HG02852 (cell line): ENCODE data around the gene NUP210.
"Not testable (repeated sequence)": the region's sequence is repeated elsewhere in the genome, so short reads cannot be mapped to it uniquely, and the experiment has no call there.

Source experiments
- ATAC-seq: cut with Tn5 transposase; IDR thresholded peaks from one replicate; pipeline ENCODE4 v1.9.1; 2021; ENCODE audit warnings: mild to moderate bottlenecking, moderate library complexity; ENCODE audit not compliant: unreplicated experiment

NUP210 gene

DNA sequence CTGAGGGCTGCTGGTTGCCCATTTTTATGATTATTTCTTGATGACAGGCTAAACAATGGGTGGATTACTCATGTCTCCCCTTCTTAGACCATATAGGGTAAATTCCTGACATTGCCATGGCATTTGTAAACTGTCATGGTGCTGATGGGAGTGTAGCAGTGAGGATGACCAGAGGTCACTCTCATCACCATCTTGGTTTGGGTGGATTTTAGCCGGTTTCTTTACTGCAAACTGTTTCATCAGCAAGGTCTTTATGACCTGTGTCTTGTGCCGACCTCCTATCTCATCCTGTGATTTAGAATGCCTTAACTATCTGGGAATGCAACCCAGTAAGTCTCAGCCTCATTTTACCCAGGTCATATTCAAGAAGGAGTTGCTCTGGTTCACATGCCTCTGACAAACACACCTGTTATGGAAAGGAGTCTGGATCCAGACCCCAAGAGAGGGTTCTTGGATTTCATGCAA lies 10.3 kb upstream of the NUP210 start:
- not testable (repeated sequence) for ATAC-seq

DNA sequence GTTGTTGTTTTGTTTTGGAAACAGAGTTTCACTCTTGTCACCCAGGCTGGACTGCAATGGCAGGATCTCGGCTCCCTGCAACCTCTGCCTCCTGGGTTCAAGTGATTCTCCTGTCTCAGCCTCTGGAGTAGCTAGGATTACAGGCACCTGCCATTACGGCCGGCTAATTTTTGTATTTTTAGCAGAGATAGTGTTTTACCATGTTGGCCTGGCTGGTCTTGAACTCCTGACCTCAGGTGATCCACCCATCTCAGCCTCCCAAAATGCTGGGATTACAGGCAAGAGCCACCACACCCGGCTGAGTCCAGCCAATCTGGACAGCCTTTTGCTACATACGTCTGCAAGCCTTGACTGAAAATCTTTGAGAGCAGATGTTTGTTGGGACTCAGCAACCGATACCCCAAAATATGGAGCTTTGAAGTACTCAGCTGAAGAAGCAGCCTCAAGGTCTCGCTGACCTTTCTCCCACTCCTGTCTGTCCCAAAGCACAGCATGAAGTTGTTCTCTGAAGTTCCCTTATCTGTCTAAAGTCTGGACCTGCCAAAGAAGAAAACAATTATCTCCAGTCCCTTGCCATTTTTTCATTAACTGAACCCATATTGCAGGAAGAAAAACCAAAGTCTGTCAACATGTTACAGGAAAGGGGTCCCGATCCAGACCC lies 9.6 kb upstream of the NUP210 start:
- ATAC-seq = no peak

DNA sequence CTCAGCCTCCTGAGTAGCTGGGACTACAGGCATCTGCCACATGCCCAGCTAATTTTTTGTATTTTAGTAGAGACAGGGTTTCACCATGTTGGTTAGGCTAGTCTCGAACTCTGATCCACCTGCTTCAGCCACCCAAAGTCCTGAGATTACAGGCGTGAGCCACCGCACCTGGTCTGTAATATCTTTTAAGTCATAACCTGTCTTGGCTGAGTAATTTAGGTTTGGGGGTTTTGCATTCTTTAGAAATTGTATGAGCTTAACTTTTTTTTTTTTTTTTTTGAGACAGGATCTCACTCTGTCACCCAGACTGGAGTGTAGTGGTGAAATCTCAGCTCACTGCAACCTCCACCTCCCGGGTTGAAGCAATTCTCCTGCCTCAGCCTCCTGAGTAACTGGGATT lies 8.6 kb upstream of the NUP210 start:
- not testable (repeated sequence) for ATAC-seq

DNA sequence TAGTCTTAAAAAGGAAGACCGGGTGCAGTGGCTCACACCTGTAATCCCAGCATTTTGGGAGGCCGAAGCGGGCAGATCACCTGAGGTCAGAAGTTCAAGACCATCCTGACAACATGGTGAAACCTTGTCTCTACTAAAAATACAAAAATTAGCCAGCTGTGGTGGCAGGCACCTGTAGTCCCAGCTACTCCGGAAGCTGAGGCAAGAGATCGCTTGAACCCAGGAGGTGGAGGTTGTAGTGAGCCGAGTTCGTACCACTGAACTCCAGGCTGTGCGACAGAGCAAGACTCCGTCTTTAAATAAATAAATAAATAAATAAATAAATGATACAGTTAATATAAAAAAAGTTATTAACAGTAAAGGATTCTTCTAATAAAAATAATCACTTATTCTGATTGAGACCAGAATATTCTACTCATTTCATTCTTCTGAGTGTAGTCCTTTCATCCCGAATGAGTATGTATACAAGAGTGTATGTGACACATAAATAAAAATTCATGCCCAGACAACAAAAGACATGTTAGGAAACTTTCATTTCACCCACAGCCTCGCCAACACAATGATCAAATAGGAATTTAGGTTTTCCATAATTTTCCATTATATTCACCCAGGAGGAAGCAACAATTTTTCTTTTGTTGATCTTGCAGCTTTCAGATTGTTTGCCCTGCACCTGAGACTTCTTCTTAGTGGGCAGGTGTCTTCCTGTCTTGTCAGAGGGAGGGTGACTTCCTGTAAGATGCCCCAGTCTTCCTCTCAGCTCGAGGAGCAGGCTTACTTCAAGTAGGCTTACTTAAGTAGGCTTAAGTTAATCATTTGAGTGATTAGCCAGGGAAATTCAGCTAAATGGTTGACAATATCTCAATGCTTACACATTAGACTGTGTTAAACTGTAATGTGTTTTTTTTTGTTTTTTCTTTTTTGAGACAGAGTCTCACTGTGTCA lies 7.8 kb upstream of the NUP210 start:
- no peak for ATAC-seq

DNA sequence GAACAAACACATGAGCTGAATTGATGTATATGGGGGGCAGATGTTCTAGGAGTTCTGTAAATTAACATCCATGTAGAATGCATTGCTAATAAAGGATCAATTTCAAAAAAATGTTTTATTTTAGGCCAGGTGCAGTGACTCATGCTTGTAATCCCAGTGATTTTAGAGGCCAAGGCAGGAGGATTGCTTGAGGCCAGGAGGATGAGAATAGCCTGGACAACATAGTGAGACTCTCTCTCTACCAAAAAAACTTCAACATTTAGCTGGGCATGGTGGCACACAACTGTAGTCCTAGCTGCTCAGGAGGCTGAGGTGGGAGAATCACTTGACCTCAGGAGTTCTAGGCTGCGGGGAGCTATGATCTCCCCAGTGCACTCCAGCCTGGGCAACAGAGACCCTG lies 6.5 kb upstream of the NUP210 start:
- no peak for ATAC-seq

DNA sequence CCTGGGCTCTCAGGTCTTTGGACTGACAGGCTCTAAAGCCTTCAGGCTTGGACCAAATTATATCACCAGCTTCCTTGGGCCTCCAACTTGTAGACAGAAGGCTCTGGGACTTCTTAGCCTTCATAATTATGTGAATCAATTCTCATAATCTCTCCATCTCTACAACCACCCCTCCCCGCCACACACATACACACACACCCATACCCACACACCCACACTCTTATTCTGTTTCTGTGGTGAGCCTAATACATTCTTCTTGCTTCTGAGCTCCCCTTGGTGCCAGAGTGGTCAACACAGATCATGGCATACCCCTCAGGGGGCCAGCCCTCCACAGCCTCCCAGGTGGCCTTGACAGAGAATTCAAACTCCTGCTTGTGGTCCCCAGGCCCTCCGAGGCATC lies 5.6 kb upstream of the NUP210 start:
- no peak for ATAC-seq

DNA sequence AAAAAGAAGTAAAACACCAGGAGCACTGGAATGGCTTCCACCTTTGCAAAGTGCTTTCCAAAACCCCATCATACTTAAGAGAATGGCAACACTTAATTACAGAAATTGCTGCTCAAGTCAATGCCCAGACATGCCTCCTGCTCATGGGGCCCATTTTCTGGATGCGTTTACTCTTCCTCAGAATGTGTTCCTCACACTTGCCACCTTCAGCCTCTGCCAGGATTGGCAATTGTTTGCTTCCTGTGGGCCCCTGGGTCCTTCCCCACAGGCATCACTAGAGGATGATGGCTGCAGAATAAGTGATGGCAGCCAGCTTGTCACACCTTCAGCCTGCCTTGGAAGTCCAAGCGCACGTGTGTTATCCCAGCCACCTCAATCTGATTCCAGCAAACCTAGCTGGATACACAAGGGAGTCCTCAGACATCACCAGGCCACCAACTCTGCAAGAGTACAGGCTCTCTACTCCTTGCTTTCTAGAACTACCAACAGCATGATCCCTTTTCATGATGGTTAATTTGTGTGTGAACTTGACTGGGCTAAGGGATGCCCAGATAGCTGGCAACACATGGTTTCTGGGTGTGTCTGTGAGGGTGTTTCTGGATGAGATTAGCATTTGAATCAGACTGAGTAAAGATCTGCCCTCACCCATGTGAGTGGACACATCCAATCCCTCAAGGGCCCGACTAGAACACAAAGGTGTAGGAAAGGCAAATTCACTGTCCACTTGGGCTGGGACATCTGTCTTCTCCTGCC lies 4.9 kb upstream of the NUP210 start:
- ATAC-seq = no peak

DNA sequence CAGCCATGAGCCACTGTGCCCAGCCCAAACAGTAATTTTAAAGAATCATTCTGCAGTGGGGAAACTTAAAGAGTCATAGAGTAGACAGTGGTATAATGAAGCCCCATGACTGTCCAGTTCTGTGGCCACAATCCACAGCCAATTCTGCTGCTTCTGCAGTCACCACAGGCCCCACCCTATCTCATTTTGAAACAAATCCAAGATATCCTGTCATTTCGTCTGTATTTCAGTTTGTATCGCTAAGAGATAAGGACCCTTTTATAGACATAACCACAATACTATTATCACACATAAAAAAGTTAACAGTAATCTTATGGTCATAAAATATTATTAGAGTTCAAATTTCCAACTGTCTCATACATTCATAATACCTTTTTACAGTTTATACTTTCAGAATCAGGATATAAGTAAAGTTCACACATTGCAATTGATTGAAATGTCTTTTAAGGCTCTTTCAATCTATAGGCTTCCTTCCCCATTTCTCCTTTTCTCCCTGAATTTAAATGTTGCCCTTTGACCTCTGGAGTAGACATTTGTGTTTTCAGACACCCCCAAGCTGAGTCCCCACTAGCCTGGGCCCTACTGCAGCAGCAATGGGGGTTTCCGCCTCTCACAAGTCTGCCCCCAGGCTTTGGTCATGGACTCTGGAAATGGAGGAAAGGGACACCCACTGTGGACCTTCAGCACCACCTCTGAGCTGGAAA lies 4.2 kb upstream of the NUP210 start:
- no peak for ATAC-seq

DNA sequence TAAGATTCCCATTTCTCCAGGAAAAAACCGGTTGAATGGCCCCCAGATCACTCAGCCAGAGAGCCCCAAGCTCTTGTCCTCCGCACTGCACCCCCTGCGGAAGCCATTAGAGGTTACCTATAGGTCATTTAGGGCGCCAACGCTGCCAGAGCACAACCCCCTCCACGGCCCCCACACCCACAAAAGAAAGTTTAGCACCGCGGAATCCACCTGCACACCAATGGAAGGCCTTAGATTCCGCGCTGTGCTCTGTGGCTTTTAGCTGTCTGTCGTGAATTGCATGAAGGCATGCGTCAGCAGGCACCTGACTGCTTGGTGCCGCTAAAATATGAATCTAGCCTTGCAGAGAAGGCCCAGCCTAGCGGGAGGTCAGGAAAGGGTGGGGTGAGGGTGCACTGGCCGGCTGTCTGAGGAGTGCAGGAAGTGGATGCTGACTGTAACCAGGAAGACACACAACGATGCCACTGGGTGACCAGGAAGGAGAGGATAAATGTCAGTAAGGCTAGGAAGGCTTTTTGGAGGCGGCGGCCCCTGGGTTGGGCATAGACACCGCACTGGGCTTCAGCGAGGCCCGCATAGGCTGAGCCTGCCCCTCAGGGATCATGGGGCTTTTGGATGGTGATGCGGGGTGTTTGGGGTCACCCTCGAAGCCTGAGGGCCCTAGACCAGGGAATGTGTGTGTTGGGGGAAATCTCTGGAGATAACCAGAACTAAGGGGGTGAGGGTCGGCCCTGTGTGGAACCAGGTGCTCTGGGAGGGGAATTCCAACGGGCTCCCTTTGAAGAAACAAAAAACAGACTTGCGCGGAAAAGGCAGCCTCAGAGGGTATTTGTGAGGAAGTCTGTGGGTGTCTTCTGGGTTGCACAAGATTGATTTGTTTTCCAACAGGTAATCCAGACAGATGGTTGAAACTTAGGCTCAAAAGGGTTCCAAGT lies 976 bp upstream of the NUP210 start:
- ATAC-seq = peak; percentile 27

DNA sequence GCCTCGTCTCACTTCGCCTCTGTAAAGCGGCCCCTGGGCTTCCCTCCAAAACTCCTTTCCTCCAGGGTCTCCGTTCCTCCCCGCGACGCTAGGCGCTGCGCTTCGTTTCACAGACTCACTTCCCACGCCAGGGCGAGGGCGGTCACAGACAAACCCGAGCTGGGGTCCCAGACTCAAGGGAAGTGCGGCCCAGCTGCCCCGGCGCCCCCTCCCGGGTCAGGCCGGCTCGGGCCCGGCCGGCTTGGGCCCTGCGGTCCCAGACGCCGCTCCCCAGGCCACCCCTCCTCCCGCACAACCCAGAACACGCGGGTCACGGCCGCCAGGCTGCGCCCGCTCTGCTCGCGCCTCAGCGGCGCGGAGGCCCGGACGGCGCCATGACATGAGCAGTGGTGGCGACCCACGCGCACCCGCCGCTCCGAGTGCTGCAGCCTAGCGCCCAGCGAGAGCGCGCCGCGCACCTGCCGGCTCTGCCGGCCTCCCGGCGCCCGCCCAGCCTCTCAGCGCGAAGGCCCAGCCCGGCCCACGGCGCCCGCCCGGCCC lies 547 bp downstream of the NUP210 start:
- ATAC-seq = peak; percentile 49

DNA sequence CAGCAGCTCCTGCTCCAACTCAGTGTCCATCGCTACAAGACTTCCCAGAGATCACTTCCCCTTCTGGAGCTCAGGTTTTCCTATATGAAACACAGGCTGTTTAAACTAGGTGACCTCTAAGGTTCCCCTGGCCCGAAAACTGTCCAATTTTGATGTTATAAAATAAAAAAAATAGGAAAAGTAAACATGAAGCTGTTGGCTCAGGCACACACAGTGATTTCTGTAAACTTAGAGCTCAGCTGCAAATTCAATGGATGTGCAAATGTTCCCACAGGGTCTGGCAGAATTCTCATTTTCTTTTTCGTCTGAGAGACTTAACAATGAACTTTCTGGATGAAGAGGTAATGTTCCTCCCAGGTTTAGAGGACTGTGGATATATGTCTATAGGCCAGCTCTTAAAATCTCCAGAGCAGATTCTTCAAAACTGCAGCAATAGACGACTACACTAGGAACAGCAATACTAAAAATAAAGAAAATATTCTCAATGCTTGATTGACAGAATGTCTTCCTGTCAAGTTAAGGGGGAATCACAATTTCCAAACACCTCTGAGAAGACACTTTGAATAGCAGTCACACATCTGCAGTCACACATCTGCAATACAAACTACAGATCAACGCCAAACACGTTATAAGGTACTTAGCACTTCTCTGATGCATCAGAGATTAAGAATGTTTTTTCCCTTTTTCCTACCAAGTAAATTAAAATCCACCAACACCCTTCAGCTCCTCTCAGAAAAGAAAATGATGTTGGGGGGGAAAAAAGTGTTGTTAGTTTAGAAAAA lies 2.8 kb downstream of the NUP210 start:
- ATAC-seq = no peak

DNA sequence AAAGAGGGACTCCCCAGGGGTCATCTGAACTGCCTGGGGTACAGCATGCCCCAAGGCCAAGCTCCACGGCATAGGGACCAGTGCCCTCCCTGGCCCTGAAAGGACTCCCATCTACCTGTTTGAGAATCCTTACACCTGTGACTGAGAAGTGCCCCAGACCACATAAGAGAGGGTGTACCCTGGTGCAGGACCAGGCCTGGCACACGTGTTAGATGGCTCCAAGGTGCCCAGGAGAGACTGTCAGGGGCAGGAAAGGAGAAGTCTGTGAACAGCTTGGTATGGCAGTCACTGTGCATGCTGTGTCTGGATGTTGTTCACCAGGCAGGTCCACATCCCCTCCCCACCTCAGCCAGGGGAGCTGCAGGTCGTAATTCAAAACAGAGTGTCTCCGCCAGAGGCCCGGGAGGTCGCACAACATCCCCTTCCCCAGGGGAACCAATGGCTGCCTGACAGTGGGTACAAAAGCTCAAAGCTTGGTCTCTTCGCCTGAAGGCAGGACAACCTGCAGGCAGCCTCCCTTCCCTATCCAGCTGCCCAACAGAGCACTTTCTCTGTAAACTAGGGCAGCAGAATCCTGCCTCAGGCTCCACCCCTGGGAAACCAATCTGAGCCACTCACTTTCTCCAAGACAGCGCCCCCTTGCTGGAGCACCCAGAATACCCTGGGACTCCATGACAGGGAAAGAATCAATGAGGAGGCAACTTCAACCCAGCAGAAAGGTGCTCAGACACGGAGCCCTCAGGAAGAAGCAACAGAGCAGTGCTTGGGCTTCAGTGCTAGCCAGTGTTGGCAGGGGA lies 3.9 kb downstream of the NUP210 start:
- no peak for ATAC-seq

DNA sequence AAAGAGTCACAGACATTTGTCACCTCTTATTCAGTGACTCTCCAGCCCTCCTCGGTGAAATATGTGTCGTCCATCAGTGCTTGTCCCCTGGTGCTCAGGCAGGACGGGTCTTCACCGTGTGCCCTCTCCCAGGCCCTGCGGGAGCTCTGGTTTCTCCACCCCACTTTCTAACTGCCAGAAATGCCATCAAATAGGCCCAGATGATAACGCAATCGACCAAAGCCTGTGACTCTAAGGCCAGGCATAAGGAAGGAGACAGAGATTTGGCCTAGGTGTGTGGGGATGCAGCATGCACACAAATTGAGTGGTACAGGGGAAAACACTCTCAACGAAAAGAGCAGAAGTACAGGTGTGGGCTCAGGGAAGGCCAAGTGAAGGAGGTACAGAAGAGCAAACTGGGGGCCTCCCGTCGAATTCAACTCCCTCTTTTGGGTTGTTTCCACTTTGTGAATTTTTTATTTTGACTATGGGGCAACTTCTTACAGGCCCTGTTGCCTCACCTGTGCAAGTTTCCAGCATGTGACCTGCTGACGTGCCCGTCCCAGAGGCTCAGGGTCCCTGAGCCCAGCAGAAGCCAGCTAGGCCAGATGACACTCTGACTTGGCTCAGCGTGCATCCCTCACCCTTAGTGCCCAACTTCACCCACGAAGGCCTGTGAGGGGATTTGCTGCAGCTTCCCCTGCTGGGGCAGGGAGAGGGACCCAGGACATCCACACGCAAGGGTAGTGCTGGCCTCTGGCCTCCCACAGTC lies 4.7 kb downstream of the NUP210 start:
- ATAC-seq = no peak

DNA sequence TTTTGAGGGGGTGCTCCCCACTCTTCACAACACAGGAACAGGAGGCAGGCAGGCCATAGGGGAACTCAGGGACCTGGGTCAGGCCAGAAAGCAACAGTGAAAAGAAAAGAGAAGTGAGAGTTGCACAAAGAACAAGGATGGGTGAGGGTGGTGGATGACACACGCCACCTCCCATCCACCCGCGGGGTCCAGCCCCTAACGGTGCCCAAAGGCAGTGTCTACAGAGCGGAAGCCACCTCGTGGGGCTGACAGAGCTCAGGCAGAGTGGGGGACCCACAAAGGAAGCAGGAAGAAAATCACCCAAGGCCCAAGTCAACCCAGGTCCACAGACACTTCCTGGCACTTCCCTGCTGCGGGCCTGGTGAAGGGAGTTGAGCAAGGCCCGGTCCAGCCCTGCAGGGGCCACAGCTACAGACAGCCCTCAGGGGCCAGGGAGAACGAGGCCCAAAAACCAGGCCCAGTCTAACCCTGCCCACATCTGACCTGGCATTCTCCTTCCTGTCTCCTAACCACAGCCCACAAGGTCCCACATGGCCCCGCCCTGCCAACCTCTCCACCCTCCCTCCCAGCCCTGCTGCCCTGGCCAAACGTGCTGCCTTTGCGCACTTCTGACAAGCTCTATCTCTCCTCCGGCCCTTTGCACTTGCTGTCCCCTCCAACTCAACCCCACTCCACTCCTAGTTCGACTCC lies 5.9 kb downstream of the NUP210 start:
- peak; percentile 91 for ATAC-seq

DNA sequence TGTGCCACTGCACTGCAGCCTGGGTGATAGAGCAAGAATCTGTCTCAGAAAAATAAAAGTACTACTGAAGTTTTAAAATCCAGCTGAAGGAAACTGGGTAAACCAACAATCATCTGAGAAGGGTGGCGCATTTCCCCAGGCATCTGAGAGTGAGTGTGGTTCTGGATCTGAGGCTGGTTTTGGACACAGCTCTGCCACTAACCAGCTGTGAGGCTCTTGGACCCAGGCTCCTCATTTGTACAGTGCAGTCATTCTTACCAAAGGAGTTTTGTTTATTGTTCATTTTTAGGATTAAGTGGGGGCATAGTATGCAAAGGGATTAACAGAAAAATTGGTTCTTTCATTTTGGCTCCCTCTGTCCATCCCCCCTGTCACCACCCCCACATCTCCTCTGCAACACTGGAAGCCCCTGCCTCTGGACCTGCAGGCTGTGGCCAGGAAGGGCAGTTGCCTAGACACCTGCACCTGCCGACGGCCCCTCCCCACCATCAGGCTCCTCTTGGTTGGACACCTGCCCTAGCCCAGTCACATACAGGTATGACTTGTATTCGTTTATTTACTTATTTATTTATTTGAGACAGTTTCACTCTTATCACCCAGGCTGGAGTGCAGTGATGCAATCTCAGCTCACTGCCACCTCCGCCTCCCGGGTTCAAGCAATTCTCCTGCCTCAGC lies 8.8 kb downstream of the NUP210 start:
- ATAC-seq = no peak

DNA sequence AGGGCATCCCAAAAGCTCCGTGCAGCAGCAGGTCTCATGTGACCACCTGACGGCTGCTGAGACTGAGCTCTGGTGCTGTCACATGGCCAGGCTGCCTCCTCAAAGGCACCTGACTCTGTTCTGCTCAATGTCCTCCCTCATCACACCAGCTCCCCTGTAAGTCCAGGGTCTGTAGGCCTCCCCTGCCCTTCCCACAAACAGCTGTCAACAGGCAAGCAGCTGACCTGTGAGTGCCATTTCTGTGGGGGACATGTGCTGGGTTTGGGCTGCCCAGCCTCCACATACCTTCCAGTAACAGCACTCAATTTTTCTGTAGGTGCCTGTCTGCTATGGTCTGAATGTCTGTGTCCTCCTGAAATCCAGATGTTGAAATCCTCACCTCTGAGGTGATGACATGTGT lies 11.2 kb downstream of the NUP210 start:
- ATAC-seq = no peak
